OCI-LY1 (cell line): Measurements from ENCODE around the gene PTPRE.

Experiments used
- H2AFZ ChIP-seq: fragments of 200-600 bp; sonication (generic), shearing (Covaris generic); 2 replicates; pipeline ENCODE4 v1.6.0; 2014; ENCODE audit warnings: antibody characterized with exemption, mild to moderate bottlenecking, low read length
- H3F3A ChIP-seq: fragments of 200-600 bp; sonication (generic), shearing (Covaris generic); 2 replicates; pipeline ENCODE4 v1.6.0; 2014; ENCODE audit warnings: mild to moderate bottlenecking, antibody characterized with exemption, low read length, moderate library complexity; ENCODE audit not compliant: insufficient read depth
- H3K27ac ChIP-seq: fragments of 200-600 bp; sonication (generic); 2 replicates; pipeline ENCODE4 v1.5.1; 2014; ENCODE audit warnings: low read length, mixed run types, mild to moderate bottlenecking, low read depth; ENCODE audit not compliant: poor library complexity, severe bottlenecking
- H3K27me3 ChIP-seq: fragments of 200-600 bp; sonication (generic); 2 replicates; pipeline ENCODE4 v1.6.0; 2014; ENCODE audit warnings: antibody characterized with exemption, mild to moderate bottlenecking, low read length, moderate library complexity; ENCODE audit not compliant: insufficient read depth
- H3K36me3 ChIP-seq: fragments of 200-600 bp; sonication (generic); 2 replicates; pipeline ENCODE4 v1.6.1; 2014; ENCODE audit warnings: mild to moderate bottlenecking, antibody characterized with exemption, low read length, moderate library complexity, mixed read lengths; ENCODE audit not compliant: insufficient read depth
- H3K4me1 ChIP-seq: fragments of 200-600 bp; sonication (generic); 2 replicates; pipeline ENCODE4 v1.5.1; 2014; ENCODE audit warnings: mild to moderate bottlenecking, low read length, moderate library complexity; ENCODE audit not compliant: insufficient read depth, severe bottlenecking
- H3K4me2 ChIP-seq: fragments of 200-600 bp; sonication (generic), shearing (Covaris generic); 2 replicates; pipeline ENCODE4 v1.6.1; 2014; ENCODE audit warnings: low read length
- H3K4me3 ChIP-seq: fragments of 200-600 bp; sonication (generic); 2 replicates; pipeline ENCODE4 v1.5.1; 2014; ENCODE audit warnings: low read length, low read depth, mild to moderate bottlenecking, mixed read lengths; ENCODE audit not compliant: poor library complexity, severe bottlenecking
- H3K79me2 ChIP-seq: fragments of 200-600 bp; shearing (Covaris generic); 2 replicates; pipeline ENCODE4 v1.6.1; 2016; ENCODE audit warnings: mixed run types, low read length, mixed read lengths; ENCODE audit not compliant: insufficient read depth
- H3K9ac ChIP-seq: fragments of 200-600 bp; sonication (generic), shearing (Covaris generic); 2 replicates; pipeline ENCODE4 v1.6.1; 2014; ENCODE audit warnings: mild to moderate bottlenecking, low read length, mixed read lengths
- H3K9me2 ChIP-seq: fragments of 200-600 bp; sonication (generic), shearing (Covaris generic); 2 replicates; pipeline ENCODE4 v1.6.1; 2014; ENCODE audit warnings: low read depth, mild to moderate bottlenecking, low read length, mixed read lengths
- H3K9me3 ChIP-seq: fragments of 200-600 bp; shearing (Covaris generic); 2 replicates; pipeline ENCODE4 v1.6.1; 2014; ENCODE audit warnings: low read length, mixed read lengths
- H4K20me1 ChIP-seq: fragments of 200-600 bp; sonication (generic), shearing (Covaris generic); 2 replicates; pipeline ENCODE4 v1.6.0; 2016; ENCODE audit warnings: mild to moderate bottlenecking, low read length; ENCODE audit not compliant: insufficient read depth
- CTCF ChIP-seq: fragments of 200-600 bp; sonication (generic), shearing (Covaris generic); IDR thresholded peaks from 2 replicates; pipeline ENCODE4 v1.5.1; 2017; ENCODE audit warnings: mild to moderate bottlenecking, antibody characterized with exemption, low read length, moderate library complexity, mixed read lengths
- EZH2 ChIP-seq: fragments of 200-600 bp; sonication (generic), shearing (Covaris generic); IDR thresholded peaks from 2 replicates; pipeline ENCODE4 v1.8.0; 2017; ENCODE audit warnings: borderline replicate concordance, mixed run types, mild to moderate bottlenecking, antibody characterized with exemption, low read length, moderate library complexity, mixed read lengths

Gene PTPRE

GRCh38 chr10:127892743-127893142 is 14.2 kb upstream of the PTPRE start, which contains the start of gene CLRN3:
Gene CLRN3 (minus strand): TSS chr10:127892941. CDS start chr10:127892784, 157 bp downstream.
- Histone ChIP-seq H3K9ac (no peak within 1 kb of the TSS), H3K79me2 (no peaks in the 10 kb centered on the region), H2AFZ (no peak within 1 kb of the TSS), H3K9me2 (no peaks in the 10 kb centered on the region), H3K4me1 (no peaks in the 10 kb centered on the region), H3K36me3 (no peaks in the 10 kb centered on the region), H4K20me1 (no peaks in the 10 kb centered on the region), H3K4me2 (no peak within 1 kb of the TSS), H3F3A (no peaks in the 10 kb centered on the region), H3K27me3 (no peaks in the 10 kb centered on the region), H3K27ac (no peak within 1 kb of the TSS), H3K9me3 (no peaks in the 10 kb centered on the region), H3K4me3 (no peak within 1 kb of the TSS)
- no peak for TF ChIP-seq EZH2
- no peak for TF ChIP-seq CTCF

- TF ChIP-seq EZH2 (no peak), CTCF (no peak)
- H3K9me3 ChIP-seq = no peaks in the 10 kb centered on the region
- H3K79me2 ChIP-seq = no peaks in the 10 kb centered on the region
- H3K36me3 ChIP-seq = no peaks in the 10 kb centered on the region
- no peaks in the 10 kb centered on the region for H3K4me1 ChIP-seq
- no peak overlapping the region for H3K4me2 ChIP-seq
- H3K27ac ChIP-seq = no peak overlapping the region
- no peaks in the 10 kb centered on the region for H3F3A ChIP-seq
- no peaks in the 10 kb centered on the region for H3K9me2 ChIP-seq
- no peak overlapping the region for H3K4me3 ChIP-seq
- H3K9ac ChIP-seq = no peak overlapping the region
- no peaks in the 10 kb centered on the region for H4K20me1 ChIP-seq
- H3K27me3 ChIP-seq = no peaks in the 10 kb centered on the region
- H2AFZ ChIP-seq = no peak overlapping the region
These were observed 12.8 kb upstream of the PTPRE start for GRCh38 chr10:127894146-127894545.

GRCh38 chr10:127896590-127896989 is 10.3 kb upstream of the PTPRE start:
- Histone ChIP-seq H3K36me3 (no peaks in the 10 kb centered on the region), H3K4me3 (no peak overlapping the region), H3K9me3 (no peaks in the 10 kb centered on the region), H3K27me3 (no peaks in the 10 kb centered on the region), H2AFZ (no peak overlapping the region), H3K27ac (no peak overlapping the region), H3K4me2 (no peak overlapping the region), H4K20me1 (no peaks in the 10 kb centered on the region), H3F3A (no peaks in the 10 kb centered on the region), H3K9me2 (no peaks in the 10 kb centered on the region), H3K79me2 (no peaks in the 10 kb centered on the region), H3K9ac (no peak overlapping the region), H3K4me1 (no peaks in the 10 kb centered on the region)
- TF ChIP-seq EZH2 (no peak), CTCF (no peak)
